VCaP (cell line): Measurements from ENCODE around the gene CLTRN.

Experiments
- H3K27ac ChIP-seq: fragments of 450-650 bp; 2 replicates; pipeline ENCODE4 v1.5.1; 2017
- CTCF ChIP-seq: fragments of 450-650 bp; conservative IDR thresholded peaks from 2 replicates; pipeline ENCODE4 v1.5.1; 2017; ENCODE audit warnings: mild to moderate bottlenecking, moderate library complexity

The CLTRN gene

GRCh38 chrX:15683193-15683592 is 18.6 kb upstream of the CLTRN start:
- no peak for TF ChIP-seq CTCF
- H3K27ac ChIP-seq: no peak overlapping the region

- no peak for TF ChIP-seq CTCF
- no peak overlapping the region for H3K27ac ChIP-seq
These were observed 16.8 kb upstream of the CLTRN start for GRCh38 chrX:15681433-15681832.

GRCh38 chrX:15680401-15680800 is 15.8 kb upstream of the CLTRN start:
- TF ChIP-seq CTCF: no peak
- H3K27ac ChIP-seq: no peak overlapping the region

- no peak for TF ChIP-seq CTCF
- no peak overlapping the region for H3K27ac ChIP-seq
These were observed 14.6 kb upstream of the CLTRN start for GRCh38 chrX:15679246-15679645.

GRCh38 chrX:15678339-15678738 is 13.7 kb upstream of the CLTRN start:
- H3K27ac ChIP-seq: no peak overlapping the region
- no peak for TF ChIP-seq CTCF

- TF ChIP-seq CTCF: no peak
- H3K27ac ChIP-seq: peak overlapping the region; percentile 86
These were observed 12.3 kb upstream of the CLTRN start for GRCh38 chrX:15676886-15677285.

- peak overlapping the region; percentile 86 for H3K27ac ChIP-seq
- no peak for TF ChIP-seq CTCF
These were observed 10.9 kb upstream of the CLTRN start for GRCh38 chrX:15675490-15675921.
